ENCODE measurements around the gene SART3.

The SART3 gene

GRCh38 chr12:108582978-108583770 lies 22.2 kb upstream of the SART3 start:
- CTCF ChIA-PET, result interaction anchor here (1.1 to 1.8 kb wide), 4 partner anchors 12 to 35 kb away, joined by 3 to 12 read pairs (median 5); no protein-coding TSS in a partner anchor
- POLR2A ChIA-PET, result interaction anchor here (0.6 kb wide), 1 partner anchor 10 kb away, joined by 3 read pairs; no protein-coding TSS in a partner anchor
- DNase-seq (ENCODE audit: low read depth, low spot score), result no peak
- H3K4me3 ChIP-seq (ENCODE audit: low read depth, low read length), result no peak overlapping the region
- no peak for TF ChIP-seq CTCF (IDR thresholded peaks at IDR 0.05; ENCODE audit: insufficient read depth, low read length, missing control alignments)

GRCh38 chr12:108582509-108582908 lies 21.5 kb upstream of the SART3 start:
- H3K4me3 ChIP-seq (ENCODE audit: low read depth, low read length), result no peak overlapping the region
- ChIA-PET POLR2A (no interaction called here), CTCF (interaction anchor here (1.1 to 3.8 kb wide), 3 partner anchors 12 to 36 kb away, joined by 5 to 27 read pairs (median 5); no protein-coding TSS in a partner anchor)
- no peak for DNase-seq (ENCODE audit: low read depth, low spot score)
- TF ChIP-seq CTCF (IDR thresholded peaks at IDR 0.05; ENCODE audit: insufficient read depth, low read length, missing control alignments), result no peak

GRCh38 chr12:108581311-108582227 lies 20.6 kb upstream of the SART3 start:
- DNase-seq (ENCODE audit: low read depth, low spot score), result no peak
- ChIA-PET CTCF (interaction anchor here (1.1 to 3.8 kb wide), 4 partner anchors 11 to 37 kb away, joined by 4 to 27 read pairs (median 5); no protein-coding TSS in a partner anchor), POLR2A (no interaction called here)
- no peak overlapping the region for H3K4me3 ChIP-seq (ENCODE audit: low read depth, low read length)
- no peak for TF ChIP-seq CTCF (IDR thresholded peaks at IDR 0.05; ENCODE audit: insufficient read depth, low read length, missing control alignments)

GRCh38 chr12:108580531-108580930 lies 19.6 kb upstream of the SART3 start:
- CTCF ChIA-PET, result interaction anchor here (3.8 kb wide), 1 partner anchor 38 kb away, joined by 27 read pairs; no protein-coding TSS in a partner anchor
- TF ChIP-seq CTCF (IDR thresholded peaks at IDR 0.05; ENCODE audit: insufficient read depth, low read length, missing control alignments), result no peak
- POLR2A ChIA-PET, result interaction anchor here (1.1 kb wide), 1 partner anchor 29 kb away, joined by 3 read pairs; no protein-coding TSS in a partner anchor
- DNase-seq (ENCODE audit: low read depth, low spot score), result no peak
- no peak overlapping the region for H3K4me3 ChIP-seq (ENCODE audit: low read depth, low read length)

GRCh38 chr12:108578813-108579212 lies 17.8 kb upstream of the SART3 start:
- no peak for DNase-seq (ENCODE audit: low read depth, low spot score)
- CTCF ChIA-PET, result interaction anchor here (1.0 to 24.1 kb wide), 6 partner anchors 11 to 225 kb away, joined by 5 to 1115 read pairs (median 23); no protein-coding TSS in a partner anchor
- no peak overlapping the region for H3K4me3 ChIP-seq (ENCODE audit: low read depth, low read length)
- POLR2A ChIA-PET, result no interaction called here
- TF ChIP-seq CTCF (IDR thresholded peaks at IDR 0.05; ENCODE audit: insufficient read depth, low read length, missing control alignments), result no peak

All from AG04449 (cell line).